IMR-90 (cell line): ENCODE measurements around the gene PRR12. TPM values are rescaled to one million over a fixed set of nuclear protein-coding genes. Genes with fewer than 3 reads are reported as not detected.

Source experiments
- ATAC-seq: fragments of 200-7000 bp; cut with Tn5 transposase; 2 replicates; pipeline ENCODE4 v1.9.1; 2020; ENCODE audit warnings: low read depth, mild to moderate bottlenecking, moderate library complexity
- BruUV-seq: library from RNA; stranded (reverse); fragments of 400-500 nt; replicated peaks from 2 replicates; lab custom pipeline; 2021; lab: Mats Ljungman, UMichigan
- CTCF ChIA-PET: fragments of 300-600 bp; formaldehyde crosslinking; extraction: SDS; loops from one replicate; lab custom pipeline; 2021; ENCODE audit warnings: antibody characterized with exemption; lab: Yijun Ruan, JAX
- POLR2A ChIA-PET: fragments of 300-600 bp; sonication (Branson Sonifier 250); formaldehyde crosslinking; loops from one replicate; lab custom pipeline; 2022; ENCODE audit warnings: antibody characterized with exemption; ENCODE audit not compliant: unreplicated experiment; lab: Charles Lee
- DNase-seq: peaks from one replicate; pipeline ENCODE4 v3.0.0; 2013
- H2AFZ ChIP-seq: replicated peaks from 2 replicates; pipeline ENCODE3; 2013; ENCODE audit warnings: low read length, mild to moderate bottlenecking; ENCODE audit not compliant: poor library complexity
- H2AK5ac ChIP-seq: 2 replicates; pipeline ENCODE4 v1.6.1; 2013; ENCODE audit warnings: low read depth, low read length, inconsistent platforms
- H2AK9ac ChIP-seq: replicated peaks from 2 replicates; pipeline ENCODE3; 2013; ENCODE audit warnings: mild to moderate bottlenecking, low read depth, low read length, moderate library complexity; ENCODE audit not compliant: poor library complexity
- H2BK120ac ChIP-seq: 2 replicates; pipeline ENCODE4 v1.6.1; 2013; ENCODE audit warnings: low read depth, low read length, inconsistent platforms
- H2BK15ac ChIP-seq: 3 replicates; pipeline ENCODE4 v1.6.1; 2013; ENCODE audit warnings: low read depth, low read length, inconsistent platforms
- H2BK20ac ChIP-seq: 2 replicates; pipeline ENCODE4 v1.6.1; 2013; ENCODE audit warnings: low read depth, mild to moderate bottlenecking, inconsistent platforms, low read length, moderate library complexity
- H2BK5ac ChIP-seq: 2 replicates; pipeline ENCODE4 v1.6.1; 2013; ENCODE audit warnings: mild to moderate bottlenecking, low read depth, low read length, inconsistent platforms; ENCODE audit not compliant: poor library complexity, severe bottlenecking
- H3K14ac ChIP-seq: replicated peaks from 2 replicates; pipeline ENCODE4 v1.6.1; 2013; ENCODE audit warnings: low read depth, low read length, inconsistent platforms
- H3K18ac ChIP-seq: 2 replicates; pipeline ENCODE4 v1.6.1; 2013; ENCODE audit warnings: low read depth, low read length, control low read depth
- H3K23ac ChIP-seq: 2 replicates; pipeline ENCODE4 v1.6.1; 2013; ENCODE audit warnings: low read depth, low read length, inconsistent platforms
- H3K27ac ChIP-seq: 2 replicates; pipeline ENCODE4 v1.5.1; 2013; ENCODE audit warnings: mild to moderate bottlenecking, control low read depth, low read length; ENCODE audit not compliant: insufficient read depth
- H3K27me3 ChIP-seq: 2 replicates; pipeline ENCODE4 v1.6.1; 2013; ENCODE audit warnings: low read length; ENCODE audit not compliant: control insufficient read depth, insufficient read depth
- H3K36me3 ChIP-seq: 2 replicates; pipeline ENCODE4 v1.6.1; 2013; ENCODE audit warnings: low read length, mixed read lengths; ENCODE audit not compliant: control insufficient read depth, insufficient read depth
- H3K4ac ChIP-seq: 2 replicates; pipeline ENCODE4 v1.6.1; 2013; ENCODE audit warnings: low read depth, low read length, inconsistent platforms
- H3K4me1 ChIP-seq: 2 replicates; pipeline ENCODE4 v1.6.1; 2013; ENCODE audit warnings: low read length, mixed read lengths; ENCODE audit not compliant: control insufficient read depth, insufficient read depth
- H3K4me2 ChIP-seq: 2 replicates; pipeline ENCODE4 v1.6.1; 2013; ENCODE audit warnings: low read depth, mild to moderate bottlenecking, control low read depth, low read length, moderate library complexity
- H3K4me3 ChIP-seq: 2 replicates; pipeline ENCODE4 v1.5.1; 2013; ENCODE audit warnings: low read depth, mild to moderate bottlenecking, control low read depth, low read length, moderate library complexity; ENCODE audit not compliant: insufficient read depth
- H3K56ac ChIP-seq: 2 replicates; pipeline ENCODE4 v1.6.1; 2013; ENCODE audit warnings: low read length, inconsistent platforms; ENCODE audit not compliant: insufficient read depth; ENCODE audit errors: extremely low read depth
- H3K79me1 ChIP-seq, 2 experiments: 2 replicates each; pipeline ENCODE4 v1.6.1; 2013; ENCODE audit warnings: low read length in 2 of 2, inconsistent platforms in 1 of 2, low read depth in 1 of 2
- H3K9ac ChIP-seq: 2 replicates; pipeline ENCODE4 v1.6.1; 2013; ENCODE audit warnings: low read depth, low read length, control low read depth
- H3K9me1 ChIP-seq: 2 replicates; pipeline ENCODE4 v1.6.1; 2013; ENCODE audit warnings: low read length, inconsistent platforms; ENCODE audit not compliant: insufficient read depth
- H3K9me3 ChIP-seq: 2 replicates; pipeline ENCODE4 v1.6.1; 2013; ENCODE audit warnings: low read length; ENCODE audit not compliant: control insufficient read depth, insufficient read depth
- H4K20me1 ChIP-seq: 2 replicates; pipeline ENCODE4 v1.6.1; 2013; ENCODE audit warnings: low read length, inconsistent platforms; ENCODE audit not compliant: insufficient read depth
- H4K5ac ChIP-seq: 2 replicates; pipeline ENCODE4 v1.6.1; 2013; ENCODE audit warnings: mild to moderate bottlenecking, low read depth, low read length, control low read depth
- H4K8ac ChIP-seq, 2 experiments: 2 replicates each; pipeline ENCODE4 v1.6.1; 2013; ENCODE audit warnings: low read depth in 2 of 2, low read length in 2 of 2, control low read depth in 1 of 2, inconsistent platforms in 1 of 2
- H4K91ac ChIP-seq: 2 replicates; pipeline ENCODE4 v1.6.1; 2013; ENCODE audit warnings: low read depth, low read length, inconsistent platforms; ENCODE audit not compliant: insufficient read depth
- BHLHE40 ChIP-seq: fragments of 150-350 bp; IDR thresholded peaks from 2 replicates; pipeline ENCODE4 v1.6.1; 2016; ENCODE audit warnings: mild to moderate bottlenecking, low read depth, low read length
- MAFK ChIP-seq: IDR thresholded peaks from 2 replicates; pipeline ENCODE4 v1.6.1; 2012; ENCODE audit warnings: low read depth, low read length, improper control_type of control experiment
- RAD21 ChIP-seq: IDR thresholded peaks from 2 replicates; pipeline ENCODE4 v1.6.1; 2012; ENCODE audit warnings: low read length, improper control_type of control experiment
- WGBS, 2 experiments: methylation state at CpG; one replicate each; pipeline versions ENCODE4 v1.1.5 to v1.1.7; 2013; ENCODE audit warnings: missing lambda C conversion rate in 2 of 2; ENCODE audit not compliant: insufficient read length in 1 of 2; ENCODE audit errors: extremely low coverage in 2 of 2; 5-methylcytosine and 5-hydroxymethylcytosine counted together
- dilution Hi-C: fragments of 300-500 bp; cut with HindIII; formaldehyde crosslinking; loops from one replicate; pipeline ENCODE4 v1.14.3; 2018; ENCODE audit warnings: low sequenced_read_pairs; ENCODE audit not compliant: unreplicated experiment
- in situ Hi-C: fragments of 300-500 bp; cut with MboI; formaldehyde crosslinking; loops from 3 replicates; pipeline ENCODE4 v1.14.3; 2019; ENCODE audit warnings: low sequenced_read_pairs, inconsistent platforms, mixed read lengths
- intact Hi-C: fragments of 100-400 bp; cut with micrococcal nuclease; formaldehyde crosslinking; loops from 2 replicates; pipeline ENCODE4 v1.10.0; 2022
- polyA plus RNA-seq, 3 experiments: library from polyadenylated mRNA; depleted of rRNA; stranded (reverse); fragments of >200 nt; gene quantifications; 2 replicates each; pipeline ENCODE4 v1.2.3, GENCODE V29; 2012; ENCODE audit warnings: low replicate concordance in 1 of 3
- total RNA-seq: library from RNA; depleted of rRNA; stranded (reverse); fragments of >200 nt; gene quantifications from 2 replicates; pipeline ENCODE4 v1.2.3, GENCODE V29; 2012

Gene PRR12
- total and polyA plus RNA-seq, 2 of the 4 experiments (the other 2 are of a cell fraction) = 0.36 to 4.1 TPM

DNA sequence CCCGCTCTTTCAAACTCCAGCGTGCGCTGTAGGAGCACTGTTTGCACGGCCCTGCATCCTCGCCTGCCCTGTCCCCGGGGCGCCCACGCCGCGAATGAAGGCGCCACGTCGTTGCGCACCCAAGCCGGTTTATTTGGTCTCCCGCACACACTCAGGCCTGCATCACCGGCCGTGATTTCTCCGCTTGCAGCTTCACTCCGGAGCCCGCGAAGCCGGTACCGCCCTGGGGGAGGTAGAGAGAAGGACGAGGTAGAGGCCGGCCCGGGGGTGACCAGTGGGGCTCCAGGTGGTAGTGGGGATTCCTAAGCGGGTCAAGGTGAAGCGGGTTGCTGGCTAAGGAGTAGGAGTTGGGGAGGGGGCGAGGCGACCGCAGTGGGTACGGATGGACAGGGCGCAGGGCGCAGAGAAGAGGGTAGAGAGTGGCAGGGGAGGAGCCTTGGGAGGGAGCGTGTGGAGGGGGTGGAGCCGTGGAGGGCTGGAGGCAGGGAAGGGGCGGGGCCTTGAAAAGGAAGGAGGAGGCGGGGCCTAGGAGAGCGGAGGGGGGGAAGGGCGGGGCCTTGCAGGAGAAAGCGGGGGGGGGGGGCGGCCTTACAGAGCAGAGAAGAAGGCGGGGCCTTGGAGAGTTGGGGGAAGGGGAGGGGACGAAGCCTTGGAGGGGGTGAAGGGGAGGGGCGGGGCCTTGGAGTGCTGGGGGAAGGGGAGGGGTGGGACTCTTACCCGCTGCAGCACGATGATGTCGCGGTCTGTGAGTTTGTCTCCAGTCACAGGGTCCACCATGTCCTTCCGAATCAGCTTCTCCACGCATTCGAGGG, 35.2 kb upstream of the PRR12 start (continued):
- no peak for TF ChIP-seq RAD21

DNA sequence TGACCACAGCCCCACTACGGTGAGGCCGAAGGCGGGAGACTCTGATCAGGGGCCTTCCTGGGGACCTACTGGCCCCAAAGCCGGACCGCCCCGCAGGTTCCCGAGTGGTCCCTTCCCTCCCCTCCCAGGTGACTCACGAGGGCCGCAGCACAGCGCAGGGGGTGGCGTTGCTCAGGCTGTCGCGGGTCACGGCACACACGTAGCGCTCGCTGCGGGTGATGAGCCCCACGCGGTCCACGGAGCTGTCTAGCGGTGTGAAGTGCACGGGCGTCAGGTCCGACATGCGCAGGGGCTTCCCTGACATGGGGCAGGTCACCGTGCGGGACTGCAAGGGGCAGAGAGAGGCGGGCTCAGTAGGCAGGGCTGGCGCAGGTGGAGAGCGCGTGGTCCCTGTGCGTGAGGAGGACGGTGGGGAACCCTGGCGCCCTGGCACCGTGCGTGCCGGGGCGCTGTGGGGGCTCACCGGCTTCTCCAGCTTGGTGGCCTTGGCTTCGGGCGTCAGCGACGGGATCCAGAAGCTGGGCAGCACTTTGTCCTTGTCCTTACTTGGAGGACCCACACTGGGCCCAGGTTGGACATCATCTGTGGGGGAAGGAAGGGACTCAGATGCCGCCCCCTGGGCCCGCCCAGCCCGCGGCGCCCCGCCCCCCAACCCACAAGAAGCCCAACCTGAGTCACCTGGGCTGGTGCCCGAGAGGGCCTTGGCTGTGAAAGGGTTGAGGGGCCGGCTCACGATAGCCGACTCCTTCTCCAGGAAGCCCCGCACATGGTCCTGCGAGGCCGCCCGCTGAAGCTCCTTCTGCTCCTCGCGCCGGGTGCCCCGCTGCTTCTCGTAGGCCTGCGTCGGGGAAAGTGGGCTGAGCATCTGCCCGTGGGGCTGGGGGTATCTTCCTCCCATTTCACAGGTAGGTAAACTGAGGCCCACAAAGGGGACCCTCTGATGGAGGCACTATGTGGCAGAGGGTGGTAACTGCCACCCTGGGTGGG, 34.3 kb upstream of the PRR12 start:
- Histone ChIP-seq H4K20me1 (peaks cover 20% of the 10 kb centered on the region), H3K9me3 (no peaks in the 10 kb centered on the region), H3K79me1 (peaks cover 16 to 21% of the 10 kb centered on the region in 2 experiments), H2BK15ac (no peak overlapping the region), H3K9ac (no peak overlapping the region), H3K56ac (no peak overlapping the region), H2AFZ (peak overlapping the region; percentile 43), H4K91ac (no peak overlapping the region), H3K23ac (no peak overlapping the region), H2BK20ac (no peak overlapping the region), H3K27ac (no peak overlapping the region), H4K5ac (no peak overlapping the region), H2AK9ac (peak overlapping the region; percentile 78), H3K4me2 (no peak overlapping the region), H3K9me1 (0 out of 2 replicates have a peak, but pooled peaks cover 6% of the 10 kb centered on the region), H3K18ac (no peak overlapping the region), H3K4ac (no peak overlapping the region), H2AK5ac (no peak overlapping the region), H3K4me3 (no peak overlapping the region), H2BK120ac (no peak overlapping the region), H3K14ac (no peak overlapping the region), H4K8ac (no peak overlapping the region), H3K27me3 (no peaks in the 10 kb centered on the region), H3K36me3 (peaks cover 57% of the 10 kb centered on the region), H3K4me1 (no peaks in the 10 kb centered on the region), H2BK5ac (no peak overlapping the region)
- DNase-seq = no peak
- dilution Hi-C loops = no loop called here
- no peak for ATAC-seq
- ChIA-PET POLR2A (no interaction called here), CTCF (no interaction called here)
- in situ Hi-C loops = loop anchor here (25.0 kb wide), 1 partner anchor 294 kb away; no protein-coding TSS in a partner anchor
- WGBS, 2 experiments = 83% methylated on average over 34 of the region's 66 CpGs; no CpG with 5 or more reads in 1 of the 2 experiments
- TF ChIP-seq BHLHE40 (no peak), MAFK (no peak), RAD21 (no peak)
- intact Hi-C loops = no loop called here
- no TSS peak for BruUV-seq
